HFF-Myc (cell line): ENCODE data around the gene CTNND2.

Experiments used
- DNase-seq: peaks from one replicate; pipeline ENCODE4 v3.0.0-alpha.2; 2011; ENCODE audit warnings: low read depth; ENCODE audit errors: extremely low read depth
- H3K4me3 ChIP-seq: replicated peaks from 2 replicates; pipeline ENCODE4 v1.5.1; 2011; ENCODE audit warnings: low read depth, mild to moderate bottlenecking, control low read depth, low read length
- TF ChIP-seq, protein P1 (sequence below): IDR thresholded peaks from 2 replicates; pipeline ENCODE4 v1.5.1; 2012; ENCODE audit warnings: mild to moderate bottlenecking, low read depth, low read length, control low read depth; ENCODE audit errors: missing control alignments

Gene CTNND2

DNA sequence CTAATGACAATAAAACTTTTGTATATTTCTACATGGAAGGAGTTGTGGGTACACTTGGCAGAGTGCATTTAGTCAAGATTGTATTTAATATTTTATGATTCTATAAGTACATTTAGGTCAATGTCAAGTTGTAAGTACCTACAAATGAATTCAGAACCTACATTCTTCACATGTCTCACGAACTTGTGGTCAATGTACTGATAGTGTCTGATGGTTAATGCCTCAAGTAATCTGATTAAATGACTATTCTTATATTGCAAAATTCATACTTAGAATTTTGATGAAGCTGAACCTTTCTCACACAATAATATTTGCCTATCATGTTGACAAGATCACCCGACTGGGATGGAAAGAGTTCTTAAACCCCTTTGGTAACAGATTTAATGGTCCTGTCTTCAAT, 444.5 kb downstream of the CTNND2 start:
- no peak for DNase-seq
- TF ChIP-seq, protein P1, sequence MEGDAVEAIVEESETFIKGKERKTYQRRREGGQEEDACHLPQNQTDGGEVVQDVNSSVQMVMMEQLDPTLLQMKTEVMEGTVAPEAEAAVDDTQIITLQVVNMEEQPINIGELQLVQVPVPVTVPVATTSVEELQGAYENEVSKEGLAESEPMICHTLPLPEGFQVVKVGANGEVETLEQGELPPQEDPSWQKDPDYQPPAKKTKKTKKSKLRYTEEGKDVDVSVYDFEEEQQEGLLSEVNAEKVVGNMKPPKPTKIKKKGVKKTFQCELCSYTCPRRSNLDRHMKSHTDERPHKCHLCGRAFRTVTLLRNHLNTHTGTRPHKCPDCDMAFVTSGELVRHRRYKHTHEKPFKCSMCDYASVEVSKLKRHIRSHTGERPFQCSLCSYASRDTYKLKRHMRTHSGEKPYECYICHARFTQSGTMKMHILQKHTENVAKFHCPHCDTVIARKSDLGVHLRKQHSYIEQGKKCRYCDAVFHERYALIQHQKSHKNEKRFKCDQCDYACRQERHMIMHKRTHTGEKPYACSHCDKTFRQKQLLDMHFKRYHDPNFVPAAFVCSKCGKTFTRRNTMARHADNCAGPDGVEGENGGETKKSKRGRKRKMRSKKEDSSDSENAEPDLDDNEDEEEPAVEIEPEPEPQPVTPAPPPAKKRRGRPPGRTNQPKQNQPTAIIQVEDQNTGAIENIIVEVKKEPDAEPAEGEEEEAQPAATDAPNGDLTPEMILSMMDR = no peak

DNA sequence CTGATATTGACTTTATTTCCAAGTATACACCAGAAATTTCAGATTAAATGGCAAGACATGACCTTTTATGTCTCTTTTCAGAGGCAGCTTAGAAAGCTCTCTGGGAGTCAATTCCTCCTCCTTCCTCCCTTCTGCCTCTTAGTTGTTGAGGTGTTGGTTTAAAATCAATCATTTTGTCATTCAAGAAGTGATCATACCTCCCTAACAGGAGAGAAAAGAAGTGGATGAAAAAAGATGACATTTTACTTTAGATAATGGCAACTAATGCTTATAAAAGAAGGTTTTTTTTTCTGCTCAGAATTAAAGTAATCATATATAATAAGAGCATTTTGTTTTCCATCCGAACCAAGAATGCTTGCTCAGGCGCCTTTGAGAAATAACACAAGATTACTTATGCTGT, 448.7 kb downstream of the CTNND2 start:
- no peak overlapping the region for H3K4me3 ChIP-seq
- DNase-seq = no peak
- TF ChIP-seq, protein P1 = no peak

More for the DNA sequence above, 444.5 kb downstream of the CTNND2 start:
- H3K4me3 ChIP-seq = no peak overlapping the region

DNA sequence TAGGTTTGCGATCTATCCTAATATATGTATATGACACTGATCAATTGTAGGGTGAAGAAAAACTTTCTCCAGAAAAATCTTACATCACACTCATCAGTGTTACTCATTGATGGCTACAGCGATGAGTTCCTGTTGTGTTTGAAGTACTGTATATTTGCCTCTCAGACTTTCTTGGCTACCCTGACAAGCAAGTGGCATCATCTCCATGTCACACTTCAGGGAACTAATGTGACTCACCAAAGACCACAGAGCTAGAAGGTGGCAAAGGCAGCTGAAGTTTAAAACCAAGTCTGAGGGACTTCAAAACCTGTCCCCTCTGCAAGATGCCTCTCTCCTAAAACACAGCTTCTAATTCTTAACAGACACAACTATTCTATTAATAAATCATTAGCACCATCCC, 451.4 kb downstream of the CTNND2 start:
- DNase-seq = no peak
- TF ChIP-seq, protein P1 = no peak

DNA sequence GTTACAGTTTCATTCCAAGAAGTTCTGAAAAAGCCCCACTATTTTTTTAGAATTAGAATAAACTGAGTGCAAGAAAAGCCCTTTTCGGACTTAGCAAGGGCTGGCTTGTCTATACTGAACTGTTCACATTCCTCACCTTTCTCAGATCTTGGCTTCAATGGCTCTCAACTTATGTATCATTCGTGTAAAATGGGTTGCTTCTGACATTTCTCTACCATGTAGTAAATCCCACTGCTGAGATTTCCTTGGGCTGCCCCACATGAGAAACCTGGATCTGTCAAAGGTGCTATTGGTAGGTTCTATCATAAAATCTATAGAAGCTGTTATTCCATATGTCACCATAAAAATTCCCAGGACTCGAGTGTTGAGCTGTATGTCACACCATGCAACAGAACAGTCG, 454.3 kb downstream of the CTNND2 start:
- no peak for DNase-seq
- TF ChIP-seq, protein P1 = no peak
- no peak overlapping the region for H3K4me3 ChIP-seq

More for the DNA sequence above, 451.4 kb downstream of the CTNND2 start:
- no peak overlapping the region for H3K4me3 ChIP-seq

DNA sequence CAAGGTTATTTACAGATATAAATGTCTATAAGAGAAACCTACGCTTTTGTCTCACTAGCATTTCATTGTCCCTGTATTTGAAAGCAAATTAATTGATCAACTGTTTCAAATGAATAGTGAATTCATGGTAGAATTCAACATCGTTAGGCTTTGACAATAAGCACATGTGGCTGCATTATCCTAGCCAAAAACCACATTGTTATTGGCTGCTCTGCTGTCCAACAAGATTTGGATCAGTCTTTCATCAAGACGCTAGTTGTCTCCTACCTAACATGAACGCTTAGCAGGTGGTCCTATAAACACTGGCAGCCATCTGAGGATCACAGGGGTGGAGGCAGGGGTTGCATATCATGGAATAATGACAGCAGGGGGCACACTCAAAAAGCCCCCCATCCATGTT, 455.0 kb downstream of the CTNND2 start:
- no peak overlapping the region for H3K4me3 ChIP-seq
- no peak for DNase-seq
- TF ChIP-seq, protein P1 = no peak

DNA sequence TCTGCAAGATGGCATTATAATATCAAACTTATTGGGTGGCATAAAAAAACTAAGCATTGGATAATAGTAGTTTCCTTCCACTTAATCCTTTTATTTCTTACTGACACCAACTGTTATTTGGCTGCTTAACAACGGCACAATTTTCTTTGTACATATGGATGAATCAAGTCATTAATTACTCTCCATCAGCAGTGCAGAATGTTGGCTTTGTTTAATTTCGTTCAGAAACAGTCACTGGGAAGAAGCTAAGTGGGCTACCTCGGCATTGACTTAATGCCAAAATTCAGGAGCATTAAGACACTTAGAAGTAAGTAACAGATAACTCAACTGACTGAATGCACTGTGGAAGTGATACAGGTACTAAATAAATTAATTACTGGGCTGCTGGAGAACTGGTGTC, 460.4 kb downstream of the CTNND2 start:
- TF ChIP-seq, protein P1 = no peak
- H3K4me3 ChIP-seq = no peak overlapping the region
- DNase-seq = no peak

DNA sequence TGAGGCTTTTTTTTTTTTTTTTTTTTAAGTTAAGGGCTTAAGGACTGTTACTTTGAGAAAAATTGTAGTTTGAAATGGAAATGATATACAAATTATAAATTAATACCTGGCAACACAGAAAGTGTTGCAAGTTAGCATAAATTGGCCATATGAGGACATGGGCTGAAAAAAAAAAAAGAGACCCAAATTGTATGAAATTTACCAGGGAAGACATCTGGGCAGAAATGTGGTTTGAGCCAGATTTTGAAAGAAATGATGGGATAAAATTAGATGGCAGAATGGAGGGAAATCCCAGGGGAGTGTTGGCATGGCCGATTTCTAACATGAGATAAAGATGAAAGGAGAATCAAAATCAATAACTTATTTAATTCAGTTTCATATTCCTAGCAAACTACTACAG, 472.1 kb downstream of the CTNND2 start:
- TF ChIP-seq, protein P1 = no peak

More for the DNA sequence above, 472.1 kb downstream of the CTNND2 start:
- no peak for DNase-seq
- no peak overlapping the region for H3K4me3 ChIP-seq
